EL (cell line): ENCODE results near the gene ROBO1.

Experiments used
- DNase-seq: peaks from one replicate; pipeline ENCODE4 v3.0.0-alpha.2; 2016

ROBO1 gene

DNA sequence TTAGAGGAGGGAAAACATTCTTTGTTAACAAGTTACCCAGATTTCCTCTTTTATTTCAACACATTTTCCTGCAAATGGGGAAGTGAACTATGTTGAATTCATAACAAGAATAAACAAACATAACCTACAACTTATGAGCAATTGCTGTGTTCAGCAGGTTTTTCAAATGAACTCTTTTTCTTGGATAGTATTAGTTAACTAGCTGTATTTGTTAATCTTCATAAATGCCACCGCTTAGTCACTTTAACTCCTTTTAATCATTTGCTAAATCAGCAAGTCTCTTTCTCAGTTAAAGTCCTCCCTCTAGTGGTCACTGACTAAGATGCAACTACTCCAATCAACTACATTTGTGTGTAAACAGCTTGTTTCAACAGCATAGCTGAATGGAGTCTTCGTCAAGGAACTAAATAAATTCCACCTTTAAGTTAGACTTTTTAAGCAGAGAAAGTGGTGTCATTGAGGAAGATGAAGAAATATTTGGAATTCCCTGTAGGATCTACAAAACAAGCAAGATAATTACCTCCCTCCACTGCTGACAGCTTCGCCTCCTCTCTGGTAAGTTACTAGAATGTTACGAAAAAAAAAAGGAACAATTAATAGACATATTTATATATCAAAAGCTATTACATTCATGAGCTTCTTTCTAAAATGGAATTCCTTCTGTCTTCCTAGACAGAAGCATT, 1122.0 kb downstream of the ROBO1 start:
- peak; percentile 67 for DNase-seq

GRCh38 chr3:78644847-78645246, 1123.0 kb downstream of the ROBO1 start:
- DNase-seq: no peak

DNA sequence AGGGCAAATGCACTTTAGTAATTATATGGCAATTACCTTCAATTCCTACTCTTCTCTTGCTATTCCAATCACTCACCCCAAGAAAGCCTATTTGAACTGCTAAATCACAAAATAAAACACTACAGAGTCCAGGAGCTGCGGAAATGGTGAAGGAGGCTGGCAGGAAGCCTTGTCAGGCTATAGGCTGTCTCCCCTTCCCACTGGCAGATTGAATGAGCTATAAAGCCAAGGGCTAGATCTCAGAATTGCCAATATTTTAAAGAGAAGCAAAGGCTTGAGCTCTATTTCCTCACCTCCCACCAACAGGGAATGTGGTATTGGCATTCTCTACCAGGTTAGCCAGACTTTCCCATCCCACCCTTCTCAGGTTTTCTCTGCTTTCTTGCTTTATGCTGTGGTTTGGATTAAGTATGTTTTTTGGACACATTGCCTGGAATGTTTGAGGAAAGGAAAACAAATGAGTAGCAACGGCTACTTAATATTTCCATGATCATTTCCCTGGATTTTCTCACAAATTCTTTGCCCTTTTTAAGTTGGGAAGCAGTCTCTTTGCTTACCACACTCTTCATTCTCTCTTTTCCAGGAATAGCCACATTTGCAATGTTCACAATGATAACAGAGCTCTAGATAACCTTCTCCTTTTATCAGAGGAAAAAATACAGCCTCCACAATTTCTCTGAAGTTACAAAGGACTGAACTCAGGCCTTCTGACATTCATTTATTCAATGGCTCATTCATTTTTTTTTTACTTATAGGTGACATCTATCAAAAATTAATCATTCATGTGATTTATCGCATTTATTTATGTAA, 1125.4 kb downstream of the ROBO1 start:
- DNase-seq: no peak

- DNase-seq: no peak
Observed at GRCh38 chr3:78641703-78642102, 1126.1 kb downstream of the ROBO1 start.

- no peak for DNase-seq
Observed at GRCh38 chr3:78634316-78634715, 1133.5 kb downstream of the ROBO1 start.

- no peak for DNase-seq
Observed at GRCh38 chr3:78633626-78634025, 1134.2 kb downstream of the ROBO1 start.

DNA sequence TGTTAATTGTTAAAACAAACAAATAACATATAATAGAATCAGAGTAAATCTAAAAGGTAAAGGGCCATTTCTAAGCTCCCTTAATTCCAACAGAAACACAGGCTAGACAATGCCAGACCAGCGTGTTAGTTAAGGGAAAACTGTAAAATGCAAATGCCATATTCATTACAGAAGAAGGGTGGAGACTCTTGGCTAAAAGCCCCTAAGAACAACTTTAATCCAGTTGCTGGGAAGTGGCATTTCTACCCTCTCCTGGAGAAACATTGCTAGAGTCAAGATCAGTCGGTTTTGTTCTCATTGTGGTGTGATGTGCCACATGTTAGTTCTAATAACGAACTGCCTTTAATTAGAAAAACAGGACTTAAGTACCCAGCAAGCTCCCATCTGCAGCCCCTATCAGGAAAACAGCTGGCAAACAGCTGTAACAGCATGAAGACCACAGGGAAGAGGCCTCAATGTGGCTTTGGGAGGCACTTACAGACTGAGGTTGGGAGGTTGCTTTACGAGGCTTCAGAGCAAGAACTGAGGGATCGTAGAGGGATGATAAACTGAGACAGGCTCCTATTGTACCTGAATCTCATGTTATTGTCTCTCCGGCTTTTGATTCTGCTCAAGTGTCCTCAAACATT, 1134.8 kb downstream of the ROBO1 start:
- no peak for DNase-seq

GRCh38 chr3:78629544-78629943, 1138.3 kb downstream of the ROBO1 start:
- DNase-seq: no peak

GRCh38 chr3:78621061-78621716, 1146.6 kb downstream of the ROBO1 start:
- DNase-seq: no peak

- DNase-seq: no peak
Observed at GRCh38 chr3:78614486-78614885, 1153.3 kb downstream of the ROBO1 start.

DNA sequence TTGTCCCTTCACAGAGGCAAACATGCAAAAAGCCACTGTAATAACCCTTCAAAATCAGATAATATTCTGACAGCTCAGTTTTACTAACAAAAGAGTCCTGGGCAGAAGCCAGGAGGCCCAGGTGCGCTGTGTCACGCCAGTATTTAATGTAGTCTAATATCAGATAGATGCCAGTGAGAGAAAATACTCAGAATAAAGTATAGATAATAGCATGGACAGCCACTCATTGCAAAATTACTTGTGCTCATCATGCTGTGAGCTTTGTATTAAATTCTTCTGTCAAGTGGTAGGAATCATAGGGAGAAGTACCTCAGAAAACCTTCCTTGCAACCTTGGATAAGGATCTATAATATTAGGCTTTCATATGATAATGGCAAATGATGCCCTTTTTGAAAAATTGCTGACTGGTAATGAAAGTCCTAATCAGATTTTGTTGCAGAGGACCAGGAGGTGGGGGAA, 1154.3 kb downstream of the ROBO1 start:
- DNase-seq: no peak

DNA sequence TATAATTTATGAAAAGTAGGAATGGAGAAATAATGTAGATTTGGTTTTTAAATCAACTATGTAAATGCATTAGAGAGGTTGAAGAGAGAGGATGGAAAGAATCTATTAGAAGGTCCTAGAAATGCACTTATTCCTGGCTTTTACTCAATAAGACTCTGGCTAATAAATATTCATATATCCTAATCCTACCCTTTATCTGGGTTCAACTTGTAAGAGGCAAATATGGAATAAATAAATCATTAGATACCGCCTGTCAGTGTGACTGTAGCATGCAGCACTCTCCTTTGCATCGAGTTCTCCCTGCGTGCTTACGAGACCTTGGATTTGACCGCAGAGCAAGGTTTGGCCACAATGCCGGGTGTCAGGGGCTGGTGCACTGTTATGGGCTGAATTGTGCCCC, 1156.5 kb downstream of the ROBO1 start:
- DNase-seq: no peak

DNA sequence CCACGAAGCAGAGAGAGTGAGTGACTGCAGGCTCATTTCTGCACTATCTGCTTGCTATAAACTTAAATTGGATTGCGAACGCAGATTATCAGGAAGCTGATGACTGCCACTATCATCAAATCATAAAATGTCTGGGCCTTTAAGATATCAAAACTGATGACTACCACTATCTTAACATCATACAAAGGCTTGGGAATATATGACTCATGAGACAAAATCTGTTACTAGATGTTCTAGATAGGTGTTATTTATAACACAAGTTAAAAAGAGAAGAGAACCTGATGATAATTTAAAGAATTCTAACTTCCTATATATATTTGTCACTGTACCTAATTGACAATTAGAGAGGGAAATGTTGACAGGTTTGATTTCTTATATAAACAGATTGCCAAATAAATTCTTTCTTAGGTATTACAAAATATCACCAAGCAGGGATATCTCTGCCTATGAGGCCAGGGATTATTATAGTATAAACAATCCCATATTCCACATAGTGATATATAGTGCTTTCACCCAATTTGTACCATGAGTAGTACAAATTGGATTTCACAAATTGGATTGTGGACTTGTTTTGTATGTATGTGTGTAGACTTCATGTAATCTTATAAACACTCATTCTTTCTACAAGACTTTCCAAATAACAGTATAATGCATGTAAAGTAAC, 1157.2 kb downstream of the ROBO1 start:
- no peak for DNase-seq

- no peak for DNase-seq
Observed at GRCh38 chr3:78606756-78607155, 1161.0 kb downstream of the ROBO1 start.

- DNase-seq: no peak
Observed at GRCh38 chr3:78605178-78605577, 1162.6 kb downstream of the ROBO1 start.

GRCh38 chr3:78604341-78604740, 1163.5 kb downstream of the ROBO1 start:
- peak; percentile 52 for DNase-seq

GRCh38 chr3:78601249-78601648, 1166.5 kb downstream of the ROBO1 start:
- DNase-seq: no peak

GRCh38 chr3:78589778-78590177, 1178.0 kb downstream of the ROBO1 start:
- no peak for DNase-seq

GRCh38 chr3:78588906-78589621, 1178.7 kb downstream of the ROBO1 start:
- DNase-seq: no peak

- DNase-seq: peak; percentile 10
Observed at GRCh38 chr3:78580681-78581080, 1187.1 kb downstream of the ROBO1 start.

DNA sequence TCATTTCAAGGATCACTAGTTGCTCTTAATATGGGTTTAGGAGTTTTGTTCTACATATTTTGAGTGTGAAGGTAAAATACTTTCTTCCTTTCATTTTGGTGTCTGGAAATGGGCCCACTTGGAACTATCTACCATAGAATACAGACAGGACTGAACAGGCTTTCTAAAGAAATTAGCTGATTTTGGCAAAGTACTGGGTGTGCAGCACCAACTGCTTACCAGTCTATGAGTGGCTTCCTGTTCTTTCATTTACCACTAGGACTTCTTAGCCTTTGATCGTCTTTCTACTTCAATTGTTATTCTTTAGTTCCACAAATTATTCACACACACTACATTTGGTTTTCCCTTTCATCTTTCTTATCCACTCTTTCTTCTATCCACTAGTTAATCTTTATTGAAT, 1196.3 kb downstream of the ROBO1 start:
- no peak for DNase-seq

- DNase-seq: no peak
Observed at GRCh38 chr3:78570496-78570895, 1197.3 kb downstream of the ROBO1 start.
